ENCODE results near the gene CEBPE.

DNA sequence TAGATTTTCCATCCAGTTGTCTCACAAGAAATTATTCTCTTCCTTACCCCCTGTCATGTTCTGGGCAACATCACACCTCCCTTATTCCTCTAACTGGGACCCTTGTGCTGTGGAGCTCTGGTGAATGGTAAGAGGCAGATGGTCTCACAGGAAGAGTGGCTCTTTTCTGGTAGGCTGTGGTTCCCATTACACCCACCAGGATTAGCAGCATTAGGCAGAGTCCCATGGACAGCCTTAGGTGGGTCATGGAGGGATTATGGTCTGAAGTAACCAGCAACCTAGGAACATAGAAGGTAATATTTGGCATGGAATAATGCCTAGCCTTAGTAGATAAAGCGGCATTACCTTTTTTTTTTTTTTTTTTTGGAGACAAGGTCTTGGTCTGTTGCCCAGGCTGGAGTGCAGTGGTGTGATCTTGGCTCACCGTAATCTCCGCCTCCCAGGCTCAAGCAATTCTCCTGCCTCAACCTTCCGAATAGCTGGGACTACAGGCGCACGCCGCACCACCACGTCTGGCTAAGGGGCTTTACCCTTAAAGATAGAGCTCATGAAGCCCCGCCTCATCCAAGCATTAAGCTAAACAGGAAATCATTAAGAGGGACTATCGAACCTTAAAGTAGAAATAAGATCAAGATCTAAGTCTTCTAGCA is 19.7 kb downstream of the CEBPE start:
- TF ChIP-seq GATA2 (IDR thresholded peaks at IDR 0.05; ENCODE audit: insufficient read depth, insufficient read length, low read depth, low read length): no peak
- TF ChIP-seq EZH2 (IDR thresholded peaks at IDR 0.05; ENCODE audit: borderline replicate concordance, low read depth, low read length, severe bottlenecking): no peak
- TF ChIP-seq, protein P1, sequence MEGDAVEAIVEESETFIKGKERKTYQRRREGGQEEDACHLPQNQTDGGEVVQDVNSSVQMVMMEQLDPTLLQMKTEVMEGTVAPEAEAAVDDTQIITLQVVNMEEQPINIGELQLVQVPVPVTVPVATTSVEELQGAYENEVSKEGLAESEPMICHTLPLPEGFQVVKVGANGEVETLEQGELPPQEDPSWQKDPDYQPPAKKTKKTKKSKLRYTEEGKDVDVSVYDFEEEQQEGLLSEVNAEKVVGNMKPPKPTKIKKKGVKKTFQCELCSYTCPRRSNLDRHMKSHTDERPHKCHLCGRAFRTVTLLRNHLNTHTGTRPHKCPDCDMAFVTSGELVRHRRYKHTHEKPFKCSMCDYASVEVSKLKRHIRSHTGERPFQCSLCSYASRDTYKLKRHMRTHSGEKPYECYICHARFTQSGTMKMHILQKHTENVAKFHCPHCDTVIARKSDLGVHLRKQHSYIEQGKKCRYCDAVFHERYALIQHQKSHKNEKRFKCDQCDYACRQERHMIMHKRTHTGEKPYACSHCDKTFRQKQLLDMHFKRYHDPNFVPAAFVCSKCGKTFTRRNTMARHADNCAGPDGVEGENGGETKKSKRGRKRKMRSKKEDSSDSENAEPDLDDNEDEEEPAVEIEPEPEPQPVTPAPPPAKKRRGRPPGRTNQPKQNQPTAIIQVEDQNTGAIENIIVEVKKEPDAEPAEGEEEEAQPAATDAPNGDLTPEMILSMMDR (IDR thresholded peaks at IDR 0.05; ENCODE audit: extremely low read depth in 1 of 2, insufficient read depth in 1 of 2, low read depth in 1 of 2, low read length in 2 of 2): no peak
- TF ChIP-seq POLR2AphosphoS5 (IDR thresholded peaks at IDR 0.05; ENCODE audit: insufficient read depth, low read depth, low read length): no peak
- TF ChIP-seq MAX (IDR thresholded peaks at IDR 0.05; ENCODE audit: insufficient read depth, insufficient read length): no peak
- no peak for TF ChIP-seq POLR2A (IDR thresholded peaks at IDR 0.05; ENCODE audit: low read depth, low read length)
- TF ChIP-seq JUN (IDR thresholded peaks at IDR 0.05; ENCODE audit: borderline replicate concordance, insufficient read depth, insufficient read length, low read depth): no peak

Data from endothelial cell of umbilical vein (primary cell).